GM23338 (cell line): ENCODE results near the gene CACNA2D1. TPM values are rescaled to one million over a fixed set of nuclear protein-coding genes. Genes with fewer than 3 reads are reported as not detected.

Experiments used
- ATAC-seq: fragments of 200-7000 bp; cut with Tn5 transposase; 3 replicates; pipeline ENCODE4 v1.9.1; 2020
- DNase-seq: peaks from one replicate; pipeline ENCODE4 v3.0.0-alpha.2; 2015; ENCODE audit warnings: low spot score
- H2AFZ ChIP-seq: fragments of 200-600 bp; sonication (generic); 2 replicates; pipeline ENCODE4 v1.8.0; 2016; ENCODE audit warnings: antibody characterized with exemption, mild to moderate bottlenecking, moderate library complexity
- H3F3A ChIP-seq: fragments of 200-600 bp; sonication (generic); replicated peaks from 2 replicates; pipeline ENCODE4 v1.8.0; 2017; ENCODE audit warnings: antibody characterized with exemption, mixed run types, low read depth
- H3K27ac ChIP-seq: fragments of 200-600 bp; sonication (generic); 2 replicates; pipeline ENCODE4 v1.6.1; 2016; ENCODE audit warnings: low read depth
- H3K27me3 ChIP-seq: fragments of 200-600 bp; sonication (generic); 2 replicates; pipeline ENCODE4 v1.8.0; 2016; ENCODE audit warnings: mild to moderate bottlenecking, mixed run types, moderate library complexity; ENCODE audit not compliant: insufficient read depth
- H3K36me3 ChIP-seq: fragments of 200-600 bp; sonication (generic); 2 replicates; pipeline ENCODE4 v1.8.0; 2016; ENCODE audit warnings: mild to moderate bottlenecking; ENCODE audit not compliant: insufficient read depth
- H3K4me1 ChIP-seq: fragments of 200-600 bp; sonication (generic); 2 replicates; pipeline ENCODE4 v1.8.0; 2016; ENCODE audit warnings: mild to moderate bottlenecking, moderate library complexity; ENCODE audit not compliant: insufficient read depth
- H3K4me2 ChIP-seq: fragments of 200-600 bp; sonication (generic); 2 replicates; pipeline ENCODE4 v1.7.1; 2017; ENCODE audit warnings: mixed run types
- H3K4me3 ChIP-seq: fragments of 200-600 bp; sonication (generic); 2 replicates; pipeline ENCODE4 v1.6.1; 2016; ENCODE audit warnings: mixed run types
- H3K79me2 ChIP-seq: fragments of 200-600 bp; sonication (generic); replicated peaks from 2 replicates; pipeline ENCODE4 v1.8.0; 2017; ENCODE audit warnings: mild to moderate bottlenecking; ENCODE audit not compliant: insufficient read depth
- H3K9me2 ChIP-seq: fragments of 200-600 bp; sonication (generic); 2 replicates; pipeline ENCODE4 v1.8.0; 2017; ENCODE audit not compliant: insufficient read depth
- H4K20me1 ChIP-seq: fragments of 200-600 bp; sonication (generic); replicated peaks from 2 replicates; pipeline ENCODE4 v1.8.0; 2017; ENCODE audit warnings: mild to moderate bottlenecking; ENCODE audit not compliant: insufficient read depth
- H3K27ac Mint-ChIP-seq: 2 replicates; pipeline ENCODE4 v1.8.0; 2020; ENCODE audit warnings: inconsistent platforms, mild to moderate bottlenecking, moderate library complexity, mixed read lengths
- H3K27me3 Mint-ChIP-seq: 3 replicates; pipeline ENCODE4 v1.8.0; 2022; ENCODE audit warnings: low read depth, mild to moderate bottlenecking, moderate library complexity, mixed read lengths, inconsistent platforms; ENCODE audit not compliant: insufficient read depth, poor library complexity
- H3K36me3 Mint-ChIP-seq: 3 replicates; pipeline ENCODE4 v1.8.0; 2021; ENCODE audit warnings: low read depth, mild to moderate bottlenecking, inconsistent platforms, moderate library complexity, mixed read lengths
- H3K4me1 Mint-ChIP-seq: 3 replicates; pipeline ENCODE4 v1.8.0; 2020; ENCODE audit warnings: mild to moderate bottlenecking, inconsistent platforms, mixed read lengths
- H3K4me3 Mint-ChIP-seq: 3 replicates; pipeline ENCODE4 v1.8.0; 2021; ENCODE audit warnings: moderate library complexity, mild to moderate bottlenecking, inconsistent platforms, mixed read lengths
- H3K9me3 Mint-ChIP-seq: 3 replicates; pipeline ENCODE4 v1.8.0; 2020; ENCODE audit warnings: moderate library complexity, mild to moderate bottlenecking, inconsistent platforms, mixed read lengths
- CREB1 ChIP-seq: fragments of 250-450 bp; sonication (Bioruptor Pico); IDR thresholded peaks from 2 replicates; pipeline ENCODE4 v1.5.0; 2020; ENCODE audit warnings: low read depth, mild to moderate bottlenecking, moderate library complexity
- CTCF ChIP-seq, 2 experiments: fragments of 200-600 bp in 1 of 2; sonication (generic) in 1 of 2; conservative IDR thresholded peaks; 2 replicates each; pipeline versions ENCODE4 v1.5.1 to v1.6.1; 2016 to 2017; ENCODE audit warnings: antibody characterized with exemption in 2 of 2, low read depth in 2 of 2, mild to moderate bottlenecking in 2 of 2, moderate library complexity in 1 of 2
- ETS1 ChIP-seq: IDR thresholded peaks from 2 replicates; pipeline ENCODE4 v1.6.1; 2016; ENCODE audit warnings: antibody characterized with exemption
- EZH2 ChIP-seq: fragments of 200-600 bp; sonication (generic); IDR thresholded peaks from one replicate; pipeline ENCODE4 v1.8.0; 2017; ENCODE audit warnings: antibody characterized with exemption, mild to moderate bottlenecking, low read depth; ENCODE audit not compliant: unreplicated experiment
- EZH2phosphoT487 ChIP-seq: fragments of 200-600 bp; sonication (generic); IDR thresholded peaks from one replicate; pipeline ENCODE4 v1.8.1; 2018; ENCODE audit warnings: antibody characterized with exemption; ENCODE audit not compliant: unreplicated experiment
- JUNB ChIP-seq: IDR thresholded peaks from one replicate; pipeline ENCODE4 v1.6.1; 2016; ENCODE audit warnings: antibody characterized with exemption; ENCODE audit not compliant: unreplicated experiment
- NANOG ChIP-seq: IDR thresholded peaks from 2 replicates; pipeline ENCODE4 v1.6.1; 2016; ENCODE audit warnings: antibody characterized with exemption, borderline replicate concordance
- POLR2AphosphoS5 ChIP-seq: IDR thresholded peaks from 2 replicates; pipeline ENCODE4 v1.6.1; 2016; ENCODE audit warnings: antibody characterized with exemption, low read depth
- REST ChIP-seq: IDR thresholded peaks from one replicate; pipeline ENCODE4 v1.6.1; 2018; ENCODE audit warnings: antibody characterized with exemption; ENCODE audit not compliant: unreplicated experiment
- STAT1 ChIP-seq: IDR thresholded peaks from one replicate; pipeline ENCODE4 v1.6.1; 2016; ENCODE audit warnings: antibody characterized with exemption; ENCODE audit not compliant: unreplicated experiment
- ZNF114 ChIP-seq: fragments of 250-450 bp; sonication (Bioruptor Pico); IDR thresholded peaks from 2 replicates; pipeline ENCODE4 v1.5.0; 2020; ENCODE audit warnings: mild to moderate bottlenecking, moderate library complexity
- ZNF331 ChIP-seq: fragments of 250-450 bp; sonication (Bioruptor Pico); IDR thresholded peaks from 2 replicates; pipeline ENCODE4 v1.5.0; 2020; ENCODE audit warnings: low read depth, mild to moderate bottlenecking, moderate library complexity
- ZNF462 ChIP-seq: fragments of 250-450 bp; sonication (Bioruptor Pico); IDR thresholded peaks from 2 replicates; pipeline ENCODE4 v1.5.0; 2020; ENCODE audit warnings: mild to moderate bottlenecking, moderate library complexity
- polyA plus RNA-seq: library from polyadenylated mRNA; unstranded; fragments of >200 nt; fragmentation: Nextera tagmentation; extraction: Ambion mirVana; gene quantifications from 2 replicates; pipeline ENCODE4 v1.2.1, GENCODE V29; 2016
- total RNA-seq: library from RNA; depleted of rRNA; stranded (reverse); fragments of >200 nt; shearing (Covaris generic); gene quantifications from 2 replicates; pipeline ENCODE4 v1.2.3, GENCODE V29; 2014

Gene CACNA2D1
- total and polyA plus RNA-seq, 2 experiments from 2014 or later: 7.0 to 20.4 TPM

- TF ChIP-seq ZNF114: no peak
These were observed 24.4 kb downstream of the CACNA2D1 start (continued) for GRCh38 chr7:82419200-82419599.

GRCh38 chr7:82417898-82418297 is 25.7 kb downstream of the CACNA2D1 start:
- Histone ChIP-seq H3K79me2 (peaks cover 17% of the 10 kb centered on the region; the same call in 1 of the 2 replicates), H3K27me3 (no peaks in the 10 kb centered on the region), H3F3A (no peaks in the 10 kb centered on the region), H4K20me1 (no peaks in the 10 kb centered on the region), H3K9me2 (no peaks in the 10 kb centered on the region), H2AFZ (no peak overlapping the region), H3K36me3 (no peaks in the 10 kb centered on the region), H3K27ac (no peak overlapping the region), H3K4me1 (no peaks in the 10 kb centered on the region), H3K4me3 (no peak overlapping the region), H3K4me2 (no peak overlapping the region)
- TF ChIP-seq STAT1 (no peak), CTCF (conservative IDR thresholded peaks at IDR 0.05; ENCODE audit: low read depth in 2 of 2) (no peak), ETS1 (no peak), POLR2AphosphoS5 (no peak), EZH2phosphoT487 (no peak), JUNB (no peak), ZNF114 (no peak), ZNF462 (CRISPR knock-in tag) (no peak), REST (no peak), ZNF331 (CRISPR knock-in tag) (no peak), EZH2 (no peak), NANOG (no peak), CREB1 (CRISPR knock-in tag) (no peak)
- DNase-seq (no peak), ATAC-seq (no peak)
- Mint-ChIP-seq H3K27ac (no peak overlapping the region), H3K4me1 (peaks cover 10% of the 10 kb centered on the region; the same call in 2 of the 3 replicates), H3K36me3 (peaks cover 7% of the 10 kb centered on the region; the same call in 2 of the 3 replicates), H3K9me3 (no peaks in the 10 kb centered on the region; the same call in 2 of the 3 replicates), H3K27me3 (peaks cover 3% of the 10 kb centered on the region), H3K4me3 (no peak overlapping the region)
